ENCODE measurements around the gene IDUA.
"Not testable (repeated sequence)": the region's sequence is repeated elsewhere in the genome, so short reads cannot be mapped to it uniquely, and the experiment has no call there.

IDUA gene

DNA sequence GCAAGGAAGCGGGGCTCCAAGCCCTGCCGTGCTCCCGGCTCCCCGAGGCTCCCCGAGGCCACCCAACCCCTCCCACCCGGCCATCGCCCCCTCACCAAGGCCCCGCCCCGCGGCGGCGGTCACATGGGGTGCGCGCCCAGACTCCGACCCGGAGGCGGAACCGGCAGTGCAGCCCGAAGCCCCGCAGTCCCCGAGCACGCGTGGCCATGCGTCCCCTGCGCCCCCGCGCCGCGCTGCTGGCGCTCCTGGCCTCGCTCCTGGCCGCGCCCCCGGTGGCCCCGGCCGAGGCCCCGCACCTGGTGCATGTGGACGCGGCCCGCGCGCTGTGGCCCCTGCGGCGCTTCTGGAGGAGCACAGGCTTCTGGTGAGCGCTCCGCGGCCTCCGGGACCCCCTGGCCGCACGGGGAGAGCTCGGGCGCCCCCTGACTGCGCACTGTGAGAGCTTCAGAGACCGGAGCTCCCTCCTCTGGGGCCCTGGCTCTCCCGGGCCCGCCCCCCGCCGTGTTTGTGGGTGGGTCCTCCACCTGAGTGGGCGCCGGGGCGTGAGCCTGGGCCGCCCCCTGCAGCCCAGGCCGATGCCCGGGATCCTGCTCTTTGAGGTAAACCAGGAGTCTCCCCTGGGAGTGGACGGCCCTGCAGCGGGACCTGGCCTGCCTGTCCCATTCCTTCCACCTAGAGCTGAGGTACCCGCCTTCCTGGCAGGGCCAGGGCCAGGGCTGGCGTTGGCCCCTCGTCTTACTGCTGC is at the start of gene IDUA:
IDUA (plus strand) TSS at position 166 of the 745 bp plus-strand sequence; CDS start at position 207, 41 bp downstream.
- peak; percentile 85 to 89 for ATAC-seq

DNA sequence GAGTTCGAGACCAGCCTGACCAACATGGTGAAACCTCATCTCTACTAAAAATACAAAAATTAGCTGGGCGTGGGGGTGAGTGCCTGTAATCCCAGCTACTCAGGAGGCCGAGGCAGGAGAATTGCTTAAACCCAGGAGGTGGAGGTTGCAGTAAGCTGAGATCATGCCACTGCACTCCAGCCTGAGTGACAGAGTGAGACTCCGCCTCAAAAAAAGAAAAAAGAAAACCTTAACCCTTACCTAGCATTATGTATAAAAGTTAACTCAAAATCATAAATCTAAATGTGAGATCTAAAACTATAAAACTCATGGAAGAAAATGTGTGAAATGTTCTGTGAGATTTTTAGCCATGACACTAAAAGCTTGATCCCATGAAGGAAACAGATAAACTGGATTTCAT is 47.3 kb upstream of the IDUA start:
- ATAC-seq, result not testable (repeated sequence)

GRCh38 chr4:945274-946102 is 41.4 kb upstream of the IDUA start:
- ATAC-seq, result no peak

GRCh38 chr4:946103-946450 is 40.8 kb upstream of the IDUA start:
- no peak for ATAC-seq

DNA sequence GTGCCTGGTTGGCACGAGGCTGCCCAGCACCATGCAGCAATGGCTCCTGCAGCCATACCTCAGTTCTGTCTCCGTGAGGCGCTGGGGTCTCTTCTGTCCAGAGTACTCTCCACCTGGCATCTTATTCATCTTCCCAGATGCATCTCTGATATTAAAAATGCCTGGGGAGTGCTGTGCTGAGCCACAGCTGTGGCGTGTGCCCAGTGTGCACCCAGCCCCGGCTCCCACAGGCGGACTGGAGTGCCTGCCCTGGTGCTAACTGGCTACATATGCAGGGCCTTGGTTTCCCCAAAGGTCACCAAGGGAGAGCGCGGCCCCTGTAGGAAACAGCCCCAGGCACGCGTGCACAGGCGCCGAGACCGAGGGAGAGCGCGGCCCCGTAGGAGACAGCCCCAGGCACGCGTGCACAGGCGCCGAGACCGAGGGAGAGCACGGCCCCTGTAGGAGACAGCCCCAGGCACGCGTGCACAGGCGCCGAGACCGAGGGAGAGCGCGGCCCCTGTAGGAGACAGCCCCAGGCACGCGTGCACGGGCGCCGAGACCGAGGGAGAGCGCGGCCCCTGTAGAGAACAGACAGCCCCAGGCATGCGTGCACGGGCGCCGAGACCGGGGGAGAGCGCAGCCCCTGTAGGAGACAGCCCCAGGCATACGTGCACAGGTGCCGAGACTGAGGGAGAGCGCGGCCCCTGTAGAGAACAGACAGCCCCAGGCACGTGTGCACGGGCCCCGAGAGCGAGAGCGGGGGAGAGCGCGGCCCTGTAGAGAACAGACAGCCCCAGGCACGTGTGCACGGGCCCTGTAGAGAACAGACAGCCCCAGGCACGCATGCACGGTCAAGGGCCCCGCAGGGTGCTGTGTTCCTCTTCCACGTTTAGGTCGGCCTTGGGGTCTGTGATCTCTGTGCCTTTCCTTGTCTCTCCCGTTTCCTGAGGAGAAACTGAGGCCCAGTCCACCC is 40.0 kb upstream of the IDUA start:
- no peak for ATAC-seq

GRCh38 chr4:947491-947971 is 39.3 kb upstream of the IDUA start:
- no peak for ATAC-seq

- no peak for ATAC-seq
These were observed 38.5 kb upstream of the IDUA start for GRCh38 chr4:948101-948935.

DNA sequence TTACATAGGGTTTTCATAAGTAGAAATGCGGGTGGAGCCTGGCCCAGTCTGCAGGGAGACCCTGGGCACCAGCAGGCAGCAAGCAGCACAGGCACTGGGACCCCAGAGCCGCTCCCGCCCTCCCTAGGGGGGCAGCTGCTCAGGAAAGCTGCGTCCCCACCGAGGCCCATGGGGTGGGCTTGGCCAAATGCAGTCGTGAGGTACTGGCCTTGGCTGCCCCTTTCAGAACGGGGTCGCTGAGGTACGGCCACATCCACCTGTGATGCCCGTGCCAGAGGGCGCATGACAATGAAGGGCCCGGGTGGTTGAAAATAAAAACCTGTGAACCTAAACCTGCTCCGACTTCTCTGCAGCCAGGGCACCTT is 37.9 kb upstream of the IDUA start:
- no peak for ATAC-seq

DNA sequence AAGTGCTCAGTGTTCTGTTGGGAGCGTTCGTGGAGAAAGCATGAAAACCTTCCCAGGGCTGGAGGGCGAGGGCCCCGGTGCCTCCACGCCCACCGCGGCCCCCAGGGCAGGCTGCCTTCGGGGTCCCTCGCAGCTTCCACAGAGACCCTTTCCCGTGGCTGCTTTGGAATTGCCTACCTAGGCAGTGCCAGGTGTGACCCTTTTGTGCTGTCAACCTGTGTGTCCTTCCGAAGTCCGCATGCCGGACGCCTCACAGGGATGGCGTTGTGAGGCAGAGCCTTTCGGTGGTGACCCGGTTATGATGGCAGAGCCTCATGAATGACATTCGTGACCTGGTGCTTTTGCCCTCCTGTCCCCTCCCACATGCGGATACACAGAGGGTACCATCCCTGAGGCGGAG is 37.2 kb upstream of the IDUA start:
- ATAC-seq, result no peak

DNA sequence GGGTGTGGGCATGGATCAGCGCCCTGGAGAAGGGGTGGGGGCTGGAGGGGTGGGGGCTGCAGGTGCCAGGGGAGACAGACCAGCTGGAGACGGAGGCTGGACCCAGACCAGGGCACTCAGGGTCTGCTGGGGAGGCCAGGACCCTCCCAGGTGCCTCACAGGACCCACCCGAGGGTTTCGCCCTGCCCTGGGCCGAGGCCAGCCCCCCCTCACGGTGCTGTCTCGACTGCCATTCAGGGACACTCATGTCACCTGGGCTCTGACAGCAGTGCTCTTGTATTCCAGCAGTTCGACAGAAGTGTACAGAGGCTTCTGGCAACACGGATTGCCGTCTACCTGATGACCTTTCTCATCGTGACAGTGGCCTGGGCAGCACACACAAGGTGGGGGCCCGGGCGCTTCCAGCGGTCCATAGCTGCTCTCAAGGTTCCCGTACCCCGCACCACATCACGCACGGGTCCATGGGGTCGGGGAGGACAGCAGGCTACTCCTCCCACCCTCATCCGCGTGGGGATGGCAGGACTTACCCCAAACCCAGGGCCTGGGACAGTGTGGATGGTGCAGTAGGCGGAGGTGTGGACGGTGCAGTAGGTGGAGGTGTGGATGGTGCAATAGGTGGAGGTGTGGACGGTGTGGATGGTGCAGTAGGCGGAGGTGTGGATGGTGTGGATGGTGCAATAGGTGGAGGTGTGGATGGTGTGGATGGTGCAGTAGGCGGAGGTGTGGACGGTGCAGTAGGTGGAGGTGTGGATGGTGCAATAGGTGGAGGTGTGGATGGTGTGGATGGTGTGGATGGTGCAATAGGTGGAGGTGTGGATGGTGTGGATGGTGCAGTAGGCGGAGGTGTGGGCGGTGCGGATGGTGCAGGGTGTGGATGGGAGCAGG is 36.5 kb upstream of the IDUA start:
- no peak for ATAC-seq

DNA sequence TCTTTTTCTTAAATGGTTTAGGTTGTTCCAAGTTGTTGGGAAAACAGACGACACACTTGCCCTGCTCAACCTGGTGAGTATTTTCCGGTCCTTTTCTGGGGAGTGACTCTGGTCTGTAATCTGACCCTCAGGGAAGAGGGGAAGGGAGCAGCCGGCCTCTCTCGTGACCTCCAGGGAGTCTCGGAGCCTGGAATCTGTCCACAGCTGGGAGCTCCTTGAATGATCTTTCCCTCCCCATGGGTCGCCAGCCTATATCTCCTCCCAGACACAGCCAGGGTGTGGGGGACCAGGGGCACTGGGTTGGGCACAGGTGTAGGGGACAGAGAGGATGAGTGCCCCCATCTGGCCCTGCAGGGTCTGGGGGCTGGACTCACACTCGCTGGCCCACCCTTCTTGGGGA is 35.7 kb upstream of the IDUA start:
- no peak for ATAC-seq

GRCh38 chr4:951594-952468 is 35.0 kb upstream of the IDUA start:
- ATAC-seq, result no peak

DNA sequence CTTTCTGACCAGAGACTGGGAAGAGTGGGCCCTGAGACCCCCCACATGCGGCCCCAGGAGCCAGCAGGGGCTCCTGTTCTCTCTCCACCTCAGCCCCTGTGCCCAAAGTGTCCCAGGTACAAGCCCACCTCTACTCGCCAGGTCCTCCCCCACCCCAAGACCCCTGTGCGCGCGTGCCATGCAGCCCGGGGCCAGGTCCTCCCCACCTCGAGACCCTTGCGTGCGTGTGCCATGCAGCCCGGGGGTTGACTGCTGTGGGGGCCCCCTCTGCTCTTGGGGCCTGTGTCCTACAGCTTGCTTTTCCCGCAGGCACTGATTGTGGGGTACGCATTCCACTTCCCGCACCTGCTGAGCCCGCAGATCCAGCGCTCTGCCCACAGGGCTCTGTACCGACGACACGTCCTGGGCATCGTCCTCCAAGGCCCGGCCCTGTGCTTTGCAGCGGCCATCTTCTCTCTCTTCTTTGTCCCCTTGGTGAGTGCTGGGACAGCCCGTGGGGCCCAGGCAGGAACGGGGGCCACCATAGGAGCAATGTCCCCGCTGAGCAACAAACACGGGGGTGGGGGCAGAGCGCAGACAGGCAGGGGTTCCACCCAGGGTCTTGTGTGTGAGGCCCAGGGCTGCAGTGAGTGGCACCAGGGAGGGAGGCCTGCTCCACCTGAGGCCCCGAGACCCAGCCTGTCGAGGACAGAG is 33.8 kb upstream of the IDUA start:
- no peak for ATAC-seq

DNA sequence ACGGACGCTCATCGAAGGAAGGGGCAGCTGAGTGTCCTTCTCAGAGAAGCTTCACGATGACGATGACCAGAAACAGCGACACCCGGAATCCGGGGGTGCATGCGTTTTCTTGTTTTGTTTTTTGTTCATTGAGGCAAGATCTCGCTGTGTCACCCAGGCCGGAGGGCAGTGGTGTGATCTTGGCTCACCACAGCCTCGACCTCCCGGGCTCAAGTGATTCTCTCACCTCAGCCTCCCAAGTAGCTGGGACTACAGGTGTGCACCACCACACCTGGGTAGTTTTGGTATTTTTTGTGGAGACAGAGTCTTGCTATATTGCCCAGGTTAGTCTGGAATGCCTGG is 33.3 kb upstream of the IDUA start:
- ATAC-seq, result no peak

DNA sequence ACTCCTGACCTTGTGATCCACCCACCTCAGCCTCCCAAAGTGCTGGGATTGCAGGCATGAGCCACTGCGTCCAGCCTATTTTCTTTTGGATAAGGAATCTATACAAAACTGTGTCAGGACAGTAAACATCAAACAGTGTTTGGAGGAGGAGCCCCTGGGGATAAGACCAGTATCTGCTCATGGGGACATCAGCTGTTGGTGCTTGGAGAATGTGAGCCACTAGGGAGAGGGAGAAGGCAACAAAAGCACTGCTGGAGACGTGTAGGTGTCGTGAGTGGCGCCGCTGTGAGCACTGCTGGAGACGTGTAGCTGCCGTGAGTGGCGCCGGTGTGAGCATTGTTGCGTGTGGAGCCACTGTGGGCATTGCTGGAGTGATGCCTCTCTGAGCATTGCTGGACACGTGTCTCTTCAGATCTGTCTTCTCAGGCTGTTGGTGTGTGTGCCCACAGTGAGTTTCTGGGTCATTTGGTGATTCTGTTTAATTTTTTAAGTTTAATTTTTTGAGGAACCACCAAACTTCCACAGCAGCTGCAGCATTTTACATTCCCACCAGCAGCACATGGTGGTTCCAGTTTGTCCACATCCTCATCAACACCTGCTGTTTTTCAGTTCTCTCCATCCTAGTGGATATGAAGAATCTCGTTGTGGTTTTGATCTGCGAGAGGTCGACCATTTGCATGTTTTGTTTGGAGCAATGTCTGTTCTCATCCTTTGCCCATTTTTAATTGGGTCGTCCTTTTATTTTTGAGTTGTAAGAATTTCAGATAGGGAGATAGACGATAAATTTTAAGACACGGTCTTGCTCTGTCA is 32.4 kb upstream of the IDUA start:
- ATAC-seq, result no peak

GRCh38 chr4:955161-955921 is 31.5 kb upstream of the IDUA start:
- no peak for ATAC-seq

DNA sequence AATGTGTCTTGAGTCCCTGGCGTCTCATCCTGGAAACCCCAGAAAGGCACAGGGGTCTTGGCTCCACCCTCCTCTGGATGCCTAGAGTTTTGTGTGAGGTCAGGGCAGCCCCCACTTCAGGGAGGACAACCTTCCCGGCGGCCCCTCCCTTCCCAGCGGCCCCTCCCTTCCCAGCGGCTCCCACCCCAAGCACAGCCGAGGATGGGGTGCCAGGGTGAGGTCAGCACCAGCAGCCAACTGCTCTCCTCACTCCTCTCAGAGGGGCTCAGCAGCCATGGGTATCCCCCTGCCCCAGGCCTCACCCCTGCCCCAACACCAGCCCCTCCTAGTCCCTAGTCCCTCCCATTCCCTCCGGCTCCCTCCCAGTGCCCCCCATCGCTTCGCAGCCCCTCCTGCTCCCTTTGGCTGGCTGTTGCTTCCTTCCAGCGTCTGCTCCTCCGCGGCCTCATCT is 30.9 kb upstream of the IDUA start:
- ATAC-seq, result no peak
